GM19193 (cell line): ENCODE results near the gene CLDN5.
A peak's percentile ranks its signal among the peaks of the same experiment; 100 is the strongest.

ENCODE experiments used
- POLR2A ChIP-seq: IDR thresholded peaks from 4 replicates; pipeline ENCODE4 v1.6.1; 2011; ENCODE audit not compliant: insufficient read depth, insufficient read length; ENCODE audit errors: extremely low read depth

The CLDN5 gene

DNA sequence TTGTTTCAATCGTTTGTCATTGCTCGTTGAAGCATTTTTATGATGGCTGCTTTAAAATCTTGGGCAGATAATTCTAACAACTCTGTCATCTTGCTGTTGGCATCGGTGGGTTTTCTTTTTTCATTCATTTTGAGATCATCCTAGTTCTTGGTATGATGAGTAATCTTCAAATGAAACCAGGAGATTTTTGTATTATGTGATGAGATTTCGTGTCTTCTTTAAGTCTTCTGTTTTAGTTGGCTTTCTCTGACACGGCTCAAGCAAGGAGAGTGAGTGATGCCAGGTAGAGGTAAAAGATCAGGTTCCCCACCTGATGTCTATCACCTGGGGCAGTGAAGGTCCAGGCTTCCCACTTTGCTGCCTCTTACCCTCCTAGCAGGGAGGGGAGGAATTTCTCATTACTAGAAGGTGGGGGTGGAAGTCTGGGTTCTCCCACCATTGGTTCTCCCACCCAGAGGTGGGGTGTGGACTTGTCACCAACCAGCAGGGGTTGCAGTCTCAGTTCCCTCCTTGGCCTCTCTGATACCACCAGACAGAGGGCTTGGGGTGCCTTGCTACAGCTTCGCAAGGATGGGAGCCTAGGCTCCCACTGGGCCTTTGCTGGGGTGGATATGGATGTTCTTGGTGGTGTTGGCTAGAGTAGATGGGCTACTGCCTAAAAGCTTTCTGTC lies 31.6 kb downstream of the CLDN5 start:
- no peak for TF ChIP-seq POLR2A

DNA sequence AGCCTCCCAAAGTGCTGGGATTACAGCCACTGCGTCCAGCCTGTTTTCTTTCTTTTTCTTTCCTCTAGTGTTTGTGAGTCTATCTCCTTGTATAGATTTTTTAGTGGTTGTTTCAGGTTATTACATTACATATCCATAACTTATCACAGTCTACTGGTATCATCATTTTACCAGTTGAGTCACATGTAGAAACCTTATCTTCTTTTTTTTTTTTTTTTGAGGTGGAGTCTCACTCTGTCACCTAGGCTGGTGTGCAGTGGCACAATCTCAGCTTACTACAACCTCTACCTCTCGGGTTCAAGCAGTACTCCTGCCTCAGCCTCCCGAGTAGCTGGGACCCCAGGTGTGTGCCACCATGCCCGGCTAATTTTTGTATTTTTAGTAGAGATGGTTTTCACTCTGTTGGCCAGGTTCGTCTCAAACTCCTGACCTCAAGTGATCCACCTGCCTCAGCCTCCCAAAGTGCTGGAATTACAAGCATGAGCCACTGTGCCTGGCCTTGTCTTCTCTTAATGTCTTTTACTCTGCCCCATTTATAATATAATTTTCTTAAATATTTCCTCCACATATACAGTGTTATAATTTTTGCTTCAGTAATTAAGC lies 33.5 kb downstream of the CLDN5 start:
- TF ChIP-seq POLR2A = no peak

DNA sequence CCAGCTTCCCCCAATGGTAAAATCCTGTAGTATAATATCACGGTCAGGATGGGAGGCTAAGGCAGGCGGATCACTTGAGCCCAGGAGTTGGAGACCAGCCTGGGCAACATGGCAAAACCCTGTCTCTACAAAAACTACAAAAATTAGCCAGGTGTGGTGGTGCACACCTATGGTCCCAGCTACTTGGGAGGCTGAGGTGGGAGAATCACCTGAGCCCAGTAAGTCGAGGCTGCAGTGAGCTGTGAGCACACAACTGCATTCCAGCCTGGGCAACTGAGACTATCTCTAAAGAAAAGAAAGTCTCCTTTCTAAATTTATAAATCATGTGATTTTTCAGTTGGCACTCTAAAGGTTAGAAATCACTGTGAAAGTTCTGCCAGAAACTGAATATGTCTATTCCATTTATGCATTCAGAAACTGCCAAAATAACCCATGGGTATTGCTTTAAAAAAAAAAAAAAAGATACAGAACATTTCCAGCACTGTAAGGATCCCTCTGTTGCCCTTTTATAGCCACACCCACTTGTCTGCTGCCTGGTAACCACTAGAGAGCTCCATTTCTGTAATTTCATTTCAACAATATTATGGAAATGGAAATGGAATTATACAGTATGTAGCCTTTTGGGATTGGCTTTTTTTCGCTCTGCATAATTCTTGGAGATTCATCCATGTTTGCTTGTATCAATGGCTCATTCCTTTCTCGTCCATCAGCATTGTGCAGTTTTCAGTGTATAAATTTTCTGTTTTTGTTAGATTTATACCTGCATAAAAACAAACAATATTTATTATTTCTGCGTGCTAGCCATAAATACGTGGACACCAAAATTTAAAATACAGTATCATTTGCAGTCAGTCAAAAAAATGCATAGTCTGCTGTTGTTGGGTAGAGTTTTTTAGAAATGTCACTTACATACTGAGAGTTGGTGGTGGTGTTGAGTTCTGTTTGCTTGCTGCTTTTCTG lies 35.0 kb downstream of the CLDN5 start:
- TF ChIP-seq POLR2A = no peak

DNA sequence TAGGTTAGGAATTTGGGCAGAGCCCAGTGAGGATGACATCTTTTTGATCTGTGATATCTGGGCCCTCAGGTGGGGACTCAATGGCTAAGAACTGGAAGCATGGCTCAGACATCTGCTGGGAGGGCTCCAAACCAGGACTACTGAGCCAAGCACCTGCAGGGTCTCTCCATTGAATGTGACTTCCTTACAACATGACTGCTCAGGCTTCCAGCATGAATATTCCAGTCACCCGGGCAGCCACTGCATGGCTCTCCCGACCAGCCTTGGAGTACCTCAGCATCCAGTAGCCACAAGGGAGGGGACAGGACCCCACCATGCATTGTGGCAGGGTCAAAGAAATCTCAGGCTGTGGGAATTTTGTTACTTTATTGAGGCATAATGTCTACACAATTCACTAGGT lies 35.9 kb downstream of the CLDN5 start:
- no peak for TF ChIP-seq POLR2A

DNA sequence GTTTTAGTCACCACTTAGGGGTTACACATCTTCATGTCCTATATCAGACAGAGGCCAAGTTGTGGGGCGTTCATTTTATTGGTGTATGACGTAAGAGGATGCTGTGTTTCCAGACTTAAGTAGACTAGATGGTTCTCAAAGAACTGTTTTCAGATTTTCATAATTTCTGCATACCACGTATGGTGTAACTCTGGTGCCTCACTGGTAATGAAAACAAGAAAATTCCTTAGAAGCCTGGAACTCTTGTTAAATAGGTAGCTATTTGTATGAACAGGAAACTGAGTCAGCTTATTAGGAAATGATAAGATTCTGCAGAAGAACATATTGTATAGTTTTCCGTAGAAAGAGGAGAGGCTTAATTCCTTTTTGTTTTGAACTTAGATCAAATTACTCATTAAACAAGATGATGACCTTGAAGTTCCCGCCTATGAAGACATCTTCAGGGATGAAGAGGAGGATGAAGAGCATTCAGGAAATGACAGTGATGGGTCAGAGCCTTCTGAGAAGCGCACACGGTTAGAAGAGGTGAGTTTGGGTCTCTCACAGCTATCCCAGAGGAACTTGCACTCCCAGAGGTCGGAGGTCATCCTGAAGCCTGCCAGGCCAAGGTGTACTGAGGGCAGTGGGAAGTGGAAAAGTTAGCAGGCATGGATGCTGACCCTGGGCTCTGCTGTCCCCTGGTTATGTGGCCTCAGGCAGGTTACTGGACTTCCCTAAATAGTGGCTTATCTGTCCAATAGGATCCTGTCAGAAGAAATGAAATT lies 40.5 kb downstream of the CLDN5 start:
- no peak for TF ChIP-seq POLR2A

DNA sequence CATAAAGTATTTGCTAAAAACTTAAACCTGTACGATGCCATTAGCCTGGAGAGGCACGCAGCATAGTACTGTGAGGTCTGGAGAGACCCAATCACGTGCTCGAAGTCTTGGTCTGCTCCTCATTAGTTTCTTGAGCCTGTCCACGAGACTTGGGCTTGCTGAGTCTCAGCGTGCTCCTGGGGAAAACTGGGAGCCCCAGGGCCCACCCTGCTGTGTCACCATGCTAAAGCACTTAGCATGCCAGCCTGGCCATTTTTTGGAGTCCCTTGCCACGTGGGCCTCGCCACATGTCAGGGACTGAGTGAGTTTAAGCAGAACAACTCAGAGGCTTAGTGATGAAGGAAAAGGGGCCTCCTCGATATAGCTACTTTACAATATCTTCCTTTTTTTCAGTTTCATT lies 41.9 kb downstream of the CLDN5 start:
- no peak for TF ChIP-seq POLR2A

DNA sequence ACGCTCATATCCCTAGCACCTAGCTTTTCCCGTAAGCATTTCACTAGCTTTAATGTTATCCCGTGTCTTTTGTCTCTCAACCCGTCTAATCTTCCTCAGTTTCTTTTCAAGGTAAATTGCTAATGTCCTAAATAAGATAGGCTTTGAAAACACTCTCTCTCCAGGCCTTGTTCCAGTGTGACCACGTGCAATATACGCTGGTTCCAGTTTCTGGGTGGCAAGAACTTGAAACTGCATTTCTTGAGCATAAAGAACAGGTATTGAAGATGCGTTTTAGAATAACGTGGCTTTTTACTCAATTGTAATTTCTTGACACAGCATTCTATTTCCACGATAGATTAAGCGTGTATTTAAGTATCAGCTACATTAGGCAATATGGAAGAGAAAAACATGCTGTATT lies 43.4 kb downstream of the CLDN5 start:
- no peak for TF ChIP-seq POLR2A

DNA sequence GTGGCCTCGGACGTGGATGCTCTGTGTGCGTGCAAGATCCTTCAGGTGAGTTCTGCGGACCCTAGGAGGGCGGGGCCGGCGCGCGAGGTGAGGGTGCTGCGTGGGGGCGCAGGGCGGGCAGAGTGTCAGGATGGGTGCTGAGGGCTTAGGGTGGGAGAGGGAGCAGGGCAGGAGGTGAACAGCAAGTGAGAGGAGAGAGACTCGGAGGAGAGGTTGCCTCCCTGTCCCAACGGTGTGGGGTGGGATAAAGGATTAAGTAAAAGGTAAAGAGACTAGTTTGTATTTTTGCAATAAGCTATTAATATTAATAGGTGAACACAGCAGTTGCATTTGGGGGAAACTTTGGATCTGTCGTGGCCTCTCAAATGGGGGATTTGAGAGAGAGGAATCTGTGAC lies 44.0 kb downstream of the CLDN5 start:
- TF ChIP-seq POLR2A = no peak

DNA sequence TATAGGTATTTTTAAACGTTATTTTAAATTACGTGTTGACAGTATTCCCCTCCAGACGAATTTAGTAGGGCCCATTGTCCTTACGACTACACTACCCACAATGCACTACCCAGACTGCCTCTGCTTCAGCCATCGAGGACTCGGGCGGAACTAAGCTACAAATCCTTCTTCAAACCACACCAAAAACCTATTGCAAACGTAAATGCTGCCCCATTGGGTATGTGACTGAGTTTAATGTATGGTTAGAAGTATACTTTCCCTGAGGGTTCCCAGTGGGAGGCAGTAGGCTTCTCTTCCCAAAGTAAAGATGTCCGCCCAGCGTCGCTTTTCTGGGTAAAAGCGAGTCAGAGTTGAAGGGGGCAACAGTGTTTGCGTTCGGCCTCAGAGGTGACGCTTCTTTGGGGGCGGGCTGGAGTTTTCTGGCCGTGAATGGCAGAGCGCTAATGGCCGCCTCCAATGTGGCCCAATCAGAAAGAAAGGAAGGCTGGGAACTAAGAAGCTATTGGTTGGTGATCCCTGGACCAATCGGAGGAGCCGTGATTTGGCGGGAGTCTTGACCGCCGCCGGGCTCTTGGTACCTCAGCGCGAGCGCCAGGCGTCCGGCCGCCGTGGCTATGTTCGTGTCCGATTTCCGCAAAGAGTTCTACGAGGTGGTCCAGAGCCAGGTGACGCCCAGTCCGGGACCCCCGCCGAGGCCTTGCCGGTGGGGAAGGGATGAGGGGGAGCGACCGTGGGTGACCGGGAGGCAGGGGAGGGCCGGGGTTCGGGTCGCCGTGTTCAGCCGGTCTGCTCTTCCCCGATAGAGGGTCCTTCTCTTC lies 44.6 kb downstream of the CLDN5 start, which contains the start of gene CDC45:
Gene CDC45 (plus strand): TSS at position 566 of the 818 bp plus-strand sequence. CDS start 49 bp downstream, at position 615.
- TF ChIP-seq POLR2A = peak; percentile 72

DNA sequence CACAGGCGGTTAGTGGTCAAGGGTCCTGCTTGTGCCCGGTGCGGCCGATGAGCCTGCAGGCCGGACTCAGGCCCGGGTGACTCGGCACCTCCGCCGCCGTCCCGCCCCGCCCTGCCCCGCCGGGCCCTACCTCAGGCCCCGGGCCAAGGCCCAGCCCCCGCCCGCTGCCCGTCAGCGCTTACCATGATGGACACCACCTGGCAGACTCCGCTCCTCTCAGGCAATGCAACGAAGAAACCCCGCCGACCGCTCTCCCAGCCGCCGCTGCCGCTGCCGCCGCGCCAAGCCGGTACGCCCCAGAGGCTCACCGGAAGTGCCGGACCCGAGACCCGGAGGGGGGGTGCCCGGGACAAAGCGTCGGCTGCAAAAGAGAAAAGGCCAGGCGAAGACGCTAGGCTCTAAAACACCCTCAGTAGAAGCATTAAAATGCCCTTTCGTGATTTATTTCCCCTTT lies 45.3 kb downstream of the CLDN5 start, which contains the start of gene UFD1:
Gene UFD1 (minus strand): TSS at position 293 of the 454 bp plus-strand sequence. CDS start 108 bp downstream, at position 185.
- peak; percentile 67 for TF ChIP-seq POLR2A

DNA sequence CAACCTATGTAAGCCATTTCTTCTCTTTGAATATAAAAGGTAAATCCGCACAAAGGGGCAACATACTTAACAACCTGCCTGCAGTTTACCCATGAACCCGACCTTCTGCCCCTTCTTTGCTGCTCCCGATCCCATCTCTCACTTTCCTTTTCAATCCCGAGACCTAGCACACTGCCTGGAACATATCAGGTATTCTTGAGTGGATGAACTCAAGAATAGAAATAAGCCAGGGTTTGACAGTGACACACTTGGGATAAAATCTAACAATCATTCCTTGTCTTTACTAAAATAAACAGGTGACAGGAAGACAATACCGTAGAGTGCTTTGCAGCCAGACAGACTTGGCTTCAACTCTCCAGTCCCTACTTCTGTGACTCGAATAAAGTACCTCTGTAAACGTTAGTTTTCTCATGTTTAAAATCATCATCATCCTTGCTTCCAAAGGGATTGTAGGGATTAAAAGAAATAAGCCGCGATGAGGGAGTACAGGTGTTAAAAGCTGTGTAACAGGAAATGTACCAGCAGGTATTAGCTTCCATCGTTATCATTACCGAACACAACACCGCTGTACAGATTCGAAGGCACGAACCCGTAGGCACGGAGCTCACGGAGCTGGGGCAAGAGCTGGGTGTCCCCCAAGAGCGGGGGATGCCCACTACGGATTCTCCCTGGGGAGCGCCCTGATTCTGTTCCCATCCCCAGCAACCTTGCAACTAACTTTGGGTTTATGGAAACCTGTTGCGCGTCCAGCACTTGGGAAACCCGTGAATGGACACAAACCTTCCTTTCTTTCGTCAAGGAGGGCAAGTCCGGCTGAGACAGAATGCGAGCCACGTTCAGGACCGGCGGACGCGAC lies 45.9 kb downstream of the CLDN5 start:
- TF ChIP-seq POLR2A = no peak

DNA sequence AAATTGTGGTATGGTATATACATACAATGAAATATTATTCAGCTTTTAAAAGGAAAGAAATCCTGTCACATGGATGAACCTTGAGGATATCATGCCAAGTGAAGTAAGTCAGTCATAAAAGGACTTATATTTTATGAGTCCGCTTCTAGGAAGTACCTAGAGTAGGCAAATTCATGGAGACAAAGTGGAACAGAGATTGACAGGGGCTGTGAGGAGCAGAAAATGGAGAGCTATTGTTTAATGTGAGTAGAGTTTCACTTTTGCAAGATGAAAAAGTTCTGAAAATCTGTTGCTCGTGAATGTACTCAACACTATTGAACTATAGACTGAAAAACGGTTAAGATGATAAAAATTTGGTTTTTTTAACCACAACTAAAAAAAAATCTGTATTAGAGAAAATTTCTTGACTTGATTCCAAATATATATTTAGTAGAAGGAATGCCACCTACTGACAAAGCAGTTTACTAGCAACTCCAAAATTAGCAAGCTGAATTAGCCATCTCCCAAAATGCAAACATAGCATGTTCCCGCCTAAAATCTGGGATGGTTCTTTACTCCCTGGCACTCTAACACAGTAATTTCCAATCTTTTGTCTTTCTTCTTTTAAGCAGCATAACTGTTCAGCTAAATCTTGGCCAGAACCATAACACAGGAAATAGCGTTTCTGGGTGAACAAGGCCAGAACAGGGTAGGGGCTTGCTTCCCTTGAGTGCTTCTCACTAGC lies 46.7 kb downstream of the CLDN5 start:
- TF ChIP-seq POLR2A = no peak
